A673 (cell line): ENCODE measurements around the gene TEAD1.

Experiments used
- CTCF ChIP-seq: fragments of 300-800, 200-600 bp; sonication (generic); conservative IDR thresholded peaks from 2 replicates; pipeline ENCODE4 v1.5.1; 2017; ENCODE audit warnings: low read depth, mild to moderate bottlenecking, antibody characterized with exemption, low read length, moderate library complexity, mixed read lengths
- EZH2 ChIP-seq: fragments of 200-600 bp; sonication (generic); IDR thresholded peaks from 2 replicates; pipeline ENCODE4 v1.6.1; 2017; ENCODE audit warnings: borderline replicate concordance, low read depth, mild to moderate bottlenecking, mixed read lengths, antibody characterized with exemption, low read length; ENCODE audit not compliant: poor library complexity, severe bottlenecking

- no peak for TF ChIP-seq CTCF
- TF ChIP-seq EZH2 = no peak
These were observed 153.9 kb downstream of the TEAD1 start for GRCh38 chr11:12827929-12828812.
